Lower leg skin (tissue), 3 donors: ENCODE results near the gene SMIM1.

ENCODE experiments used
- CTCF ChIP-seq, 3 donors: fragments of 450-650 bp; IDR thresholded peaks; one replicate each; pipeline ENCODE4 v1.5.1; 2016; ENCODE audit warnings: antibody characterized with exemption in 3 of 3, mild to moderate bottlenecking in 3 of 3, moderate library complexity in 2 of 3
- POLR2A ChIP-seq, 2 donors: fragments of 450-650 bp; IDR thresholded peaks; one replicate each; pipeline ENCODE4 v1.6.1; 2016 to 2017; ENCODE audit warnings: antibody characterized with exemption in 2 of 2, mild to moderate bottlenecking in 1 of 2, moderate library complexity in 1 of 2

- TF ChIP-seq CTCF (IDR thresholded peaks at IDR 0.05) = no peak
- TF ChIP-seq POLR2A (IDR thresholded peaks at IDR 0.05) = no peak
Measured at GRCh38 chr1:3772027-3772714, 378 bp upstream of the SMIM1 start.
